GM21737 (cell line): Measurements from ENCODE around the gene SGF29.
"Not testable (repeated sequence)": the region's sequence is repeated elsewhere in the genome, so short reads cannot be mapped to it uniquely, and the experiment has no call there.

ENCODE experiments used
- ATAC-seq: cut with Tn5 transposase; IDR thresholded peaks from one replicate; pipeline ENCODE4 v1.9.1; 2021; ENCODE audit warnings: mild to moderate bottlenecking, moderate library complexity; ENCODE audit not compliant: unreplicated experiment

The SGF29 gene

DNA sequence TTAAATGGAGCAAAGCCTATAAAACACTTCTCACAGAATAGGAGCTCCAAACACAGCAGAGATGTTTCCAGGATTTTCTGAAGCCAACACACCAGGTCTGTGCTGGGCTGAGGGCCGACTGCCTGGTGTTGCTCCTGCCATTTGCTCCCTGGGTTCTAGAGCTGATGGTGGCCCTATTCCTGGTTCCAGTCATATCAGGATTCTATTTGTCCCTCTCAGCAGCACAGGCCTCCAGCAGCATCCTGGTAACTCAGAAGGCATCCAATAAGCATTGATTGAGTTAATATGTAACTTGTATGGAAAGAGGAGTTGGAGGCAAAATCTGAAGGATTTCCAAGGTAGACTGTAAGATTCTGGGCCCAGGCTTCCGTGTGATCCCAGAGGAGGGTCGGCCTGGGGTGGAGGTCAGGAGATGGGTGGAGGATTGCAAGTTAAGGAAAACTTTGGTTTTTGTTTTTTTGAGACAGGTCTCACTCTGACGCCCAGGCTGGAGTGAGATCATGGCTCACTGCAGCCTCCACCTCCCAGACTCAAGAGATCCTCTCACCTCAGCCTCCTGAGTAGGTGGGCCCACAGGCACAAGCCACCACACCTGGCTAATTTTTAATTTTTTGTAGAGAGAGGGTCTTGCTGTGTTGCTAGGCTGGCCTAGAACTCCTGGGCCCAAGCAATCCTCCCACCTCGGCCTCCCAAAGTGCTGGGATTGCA, 20.6 kb upstream of the SGF29 start:
- ATAC-seq, result no peak

DNA sequence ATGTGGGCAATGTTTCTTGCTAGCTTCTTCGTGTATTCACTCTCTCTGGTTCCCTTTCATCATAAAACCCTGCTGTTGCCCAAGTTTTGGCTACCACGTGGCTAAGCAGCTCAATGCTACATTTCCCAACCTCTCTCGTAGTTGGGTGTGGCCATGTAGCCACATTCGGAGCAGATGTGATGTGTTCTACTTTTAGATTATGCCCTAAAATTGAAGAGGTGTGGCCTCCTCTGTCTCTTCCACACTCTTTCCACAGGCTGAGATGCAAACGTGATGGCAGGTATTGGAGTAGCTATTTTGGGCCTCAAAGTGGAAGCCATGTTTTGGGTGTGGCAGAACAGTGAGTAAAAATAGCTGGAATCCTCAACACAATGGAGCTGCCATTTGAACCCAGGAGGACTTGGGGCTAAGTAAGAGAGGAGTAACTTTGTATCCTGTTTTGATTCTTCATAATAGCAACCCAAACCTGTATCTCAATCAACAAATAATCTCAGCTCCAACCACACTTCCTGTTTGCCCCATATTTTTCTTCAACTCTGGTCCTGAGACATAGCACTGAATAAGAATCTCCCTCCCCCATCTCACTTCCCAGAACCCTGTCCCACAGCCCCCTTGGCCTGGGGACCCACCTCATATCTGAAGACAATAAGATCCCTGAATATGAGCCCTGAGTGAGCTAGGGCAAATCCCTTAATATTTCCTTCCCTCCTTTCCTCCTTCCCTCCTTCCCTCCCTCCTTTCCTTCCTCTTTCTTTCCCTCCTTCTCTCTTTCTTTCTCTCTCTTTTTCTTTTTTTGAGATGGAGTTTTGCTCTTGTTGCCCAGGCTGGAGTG, 19.0 kb upstream of the SGF29 start:
- ATAC-seq, result no peak

DNA sequence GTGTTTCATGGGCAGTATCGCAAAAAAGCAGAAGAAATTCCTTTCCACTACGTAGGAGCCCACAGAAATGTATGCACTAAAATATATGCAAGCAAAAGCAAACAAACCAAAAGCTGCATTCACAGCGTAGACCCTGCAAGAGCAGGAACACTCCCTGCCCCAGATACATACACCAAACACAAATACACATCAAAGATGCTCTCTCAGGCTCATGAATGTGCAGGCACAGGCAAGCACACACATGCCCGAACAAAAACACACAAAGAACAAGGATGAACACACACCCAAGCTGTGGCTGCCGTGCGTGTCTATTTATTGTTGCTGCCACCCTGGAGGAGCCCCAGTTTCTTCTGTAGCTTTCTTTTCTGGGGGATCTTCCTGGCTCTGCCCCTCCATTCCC, 16.6 kb upstream of the SGF29 start:
- ATAC-seq, result no peak

GRCh38 chr16:28537964-28538732, 15.6 kb upstream of the SGF29 start:
- no peak for ATAC-seq

- ATAC-seq, result no peak
These were observed 14.8 kb upstream of the SGF29 start, which contains the start of gene NUPR1 for GRCh38 chr16:28538733-28539596. NUPR1 (minus strand) TSS chr16:28538974; CDS start chr16:28538907, 67 bp downstream.

GRCh38 chr16:28540346-28540745, 13.4 kb upstream of the SGF29 start:
- no peak for ATAC-seq

DNA sequence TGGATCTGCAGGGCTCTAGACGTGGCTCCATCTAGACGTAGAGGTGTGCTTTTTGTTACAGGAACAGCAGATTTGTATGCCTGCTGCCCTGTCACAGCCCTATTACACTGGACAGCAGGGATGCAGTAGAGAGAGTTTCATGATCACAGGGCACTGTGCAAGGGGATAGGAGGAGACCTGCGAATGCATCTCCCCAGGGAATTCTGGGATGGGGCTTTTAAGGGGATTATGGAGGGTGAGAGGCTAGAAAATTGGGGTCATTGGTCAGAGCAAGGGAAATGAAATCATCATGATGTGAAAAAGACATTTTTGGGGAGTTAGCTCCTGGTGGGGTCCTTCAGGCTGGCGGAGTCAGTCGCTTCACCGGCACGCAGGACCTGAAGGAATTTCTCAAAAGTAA, 11.1 kb upstream of the SGF29 start:
- no peak for ATAC-seq

- ATAC-seq, result no peak
These were observed 10.6 kb upstream of the SGF29 start for GRCh38 chr16:28543072-28543471.

GRCh38 chr16:28544998-28545397, 8.7 kb upstream of the SGF29 start:
- ATAC-seq, result no peak

DNA sequence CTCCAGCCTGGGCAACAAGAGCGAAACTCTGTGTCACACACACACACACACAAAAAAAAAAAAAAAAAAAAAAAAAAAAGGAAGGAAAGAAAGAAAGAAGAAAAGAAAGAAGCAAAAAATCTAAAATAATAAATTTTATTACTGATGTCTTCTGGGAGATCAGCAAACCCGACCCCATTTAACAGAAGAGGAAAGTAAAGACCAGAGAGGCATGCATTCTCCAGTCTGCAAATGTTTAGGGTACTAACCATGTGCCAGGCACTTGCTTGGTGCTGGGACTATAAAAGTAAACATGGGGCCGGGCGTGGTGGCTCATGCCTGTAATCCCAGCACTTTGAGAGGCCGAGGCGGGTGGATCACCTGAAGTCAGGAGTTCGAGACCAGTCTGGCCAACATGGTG, 7.8 kb upstream of the SGF29 start:
- ATAC-seq, result not testable (repeated sequence)

GRCh38 chr16:28546626-28547025, 7.1 kb upstream of the SGF29 start:
- no peak for ATAC-seq

DNA sequence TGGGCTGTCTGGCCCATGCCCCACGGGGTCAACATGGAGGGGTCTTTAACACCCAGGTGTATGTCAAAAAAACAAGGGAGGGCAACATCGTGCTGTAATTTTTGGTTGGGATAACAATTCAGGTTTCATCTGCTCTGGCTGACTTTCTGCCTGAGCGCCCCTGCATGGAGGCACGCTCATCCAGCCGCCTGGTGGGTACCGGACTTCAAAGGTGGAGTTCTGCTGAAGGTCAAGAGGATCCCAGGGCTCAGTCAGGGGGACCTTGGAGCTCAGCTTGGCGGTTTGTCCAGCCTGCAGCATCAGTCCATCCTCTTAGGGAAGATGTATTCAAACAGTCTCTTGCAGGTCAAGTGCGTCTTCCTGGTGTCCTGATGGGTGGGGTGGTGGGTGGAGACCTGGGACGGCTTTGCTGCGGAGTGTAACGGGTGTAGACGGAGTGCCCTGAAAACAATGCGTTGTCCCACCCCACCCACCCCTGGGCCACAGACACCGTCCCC, 5.4 kb upstream of the SGF29 start:
- no peak for ATAC-seq

- ATAC-seq, result no peak
These were observed 4.3 kb upstream of the SGF29 start for GRCh38 chr16:28549301-28549899.

GRCh38 chr16:28554634-28555423, 1.1 kb downstream of the SGF29 start:
- ATAC-seq, result no peak

- no peak for ATAC-seq
These were observed 1.8 kb downstream of the SGF29 start for GRCh38 chr16:28555561-28555960.

- ATAC-seq, result no peak
These were observed 3.2 kb downstream of the SGF29 start for GRCh38 chr16:28556914-28557320.

DNA sequence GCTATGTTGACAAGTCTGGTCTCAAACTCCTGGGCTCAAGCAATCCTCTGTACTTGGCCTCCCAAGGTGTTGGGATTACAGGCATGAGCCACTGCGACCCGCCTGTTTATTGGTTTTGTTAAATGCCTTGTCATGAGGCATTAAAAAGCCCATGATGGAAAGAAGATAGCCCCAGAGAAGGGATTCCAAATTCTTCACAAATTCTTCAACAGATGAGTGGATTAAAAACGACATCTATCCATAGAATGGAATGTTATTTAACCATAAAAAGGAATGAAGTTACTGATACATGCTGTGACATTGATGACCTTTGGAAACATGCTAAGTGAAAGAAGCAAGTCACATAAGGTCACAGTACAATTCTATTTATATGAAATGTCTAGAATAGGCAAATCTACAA, 4.7 kb downstream of the SGF29 start:
- ATAC-seq, result no peak

DNA sequence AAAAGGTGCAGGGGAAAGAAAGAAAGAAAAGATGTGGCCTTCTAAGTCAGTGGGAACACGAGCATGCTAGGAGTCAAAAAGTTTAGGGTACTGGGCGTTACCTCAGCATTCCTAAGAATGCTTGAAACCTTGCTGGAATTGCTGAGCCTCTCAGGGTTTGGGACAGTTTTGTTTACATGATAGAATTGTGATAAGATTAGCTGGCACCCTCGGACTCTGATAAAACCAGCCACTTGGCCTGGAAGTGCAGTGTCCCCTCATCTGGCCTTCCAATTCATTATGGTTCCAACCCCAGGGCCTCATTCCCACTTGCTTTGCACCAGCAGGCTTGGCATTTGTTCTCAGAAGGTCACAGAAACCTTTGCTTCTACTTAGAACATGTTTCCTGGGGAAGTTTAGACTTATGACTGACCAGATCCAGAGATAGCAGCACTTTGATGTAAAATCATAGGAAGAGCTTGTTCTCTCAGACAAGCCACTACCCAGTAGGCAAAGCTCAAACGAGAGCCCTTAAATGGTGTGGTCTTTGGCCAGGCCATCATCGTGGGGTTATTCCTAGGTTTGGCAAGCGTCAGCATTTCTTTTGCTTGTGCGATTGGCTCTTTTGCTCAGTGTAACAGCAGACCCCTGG, 8.0 kb downstream of the SGF29 start:
- no peak for ATAC-seq

DNA sequence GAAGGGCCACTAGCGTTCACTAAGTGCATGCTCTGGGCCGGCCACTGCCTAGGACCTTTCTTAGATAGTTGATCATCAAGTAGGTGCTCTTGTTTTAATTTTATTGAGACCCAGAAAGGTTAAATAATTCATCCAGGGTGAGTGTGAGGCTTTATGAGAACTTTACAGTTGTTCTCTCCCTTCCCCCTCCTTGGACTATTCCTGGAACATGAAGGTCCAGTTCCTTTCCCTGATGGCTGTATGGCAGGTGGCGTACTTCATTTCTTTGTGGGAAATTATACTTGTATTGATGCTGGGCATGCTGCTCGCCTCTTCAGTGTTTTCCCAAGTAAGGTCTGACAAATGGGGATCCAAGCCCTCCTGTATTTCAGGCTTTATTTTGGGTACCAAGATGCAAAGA, 8.5 kb downstream of the SGF29 start:
- ATAC-seq, result no peak
